Measurements from ENCODE around the gene TRIML2.
"Not testable (repeated sequence)": the region's sequence is repeated elsewhere in the genome, so short reads cannot be mapped to it uniquely, and the experiment has no call there.

Gene TRIML2

DNA sequence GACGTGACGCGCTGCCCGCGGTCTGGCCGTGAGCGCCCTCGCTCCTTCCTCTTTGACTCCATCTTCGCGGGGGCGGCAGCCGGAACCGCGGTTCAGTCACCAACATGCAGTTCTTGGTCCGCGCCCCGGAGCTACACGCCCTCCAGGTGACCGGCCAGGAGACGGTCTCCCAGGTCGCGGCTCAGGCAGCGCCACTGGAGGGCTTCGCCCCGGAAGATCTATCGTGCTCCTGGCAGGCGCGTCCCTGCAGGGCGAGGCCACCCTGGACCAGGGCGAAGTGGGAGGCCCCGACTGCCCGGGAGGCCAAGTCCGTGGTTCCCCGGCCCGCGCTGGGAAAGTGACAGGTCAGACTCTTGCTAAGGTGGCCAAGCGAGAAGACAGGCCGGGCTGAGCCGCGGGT is 2.9 kb downstream of the TRIML2 start:
- no peak for DNase-seq (ENCODE audit: low read depth)

GRCh38 chr4:188092824-188093223 is 16.6 kb downstream of the TRIML2 start:
- no peak for DNase-seq (ENCODE audit: low read depth)

DNA sequence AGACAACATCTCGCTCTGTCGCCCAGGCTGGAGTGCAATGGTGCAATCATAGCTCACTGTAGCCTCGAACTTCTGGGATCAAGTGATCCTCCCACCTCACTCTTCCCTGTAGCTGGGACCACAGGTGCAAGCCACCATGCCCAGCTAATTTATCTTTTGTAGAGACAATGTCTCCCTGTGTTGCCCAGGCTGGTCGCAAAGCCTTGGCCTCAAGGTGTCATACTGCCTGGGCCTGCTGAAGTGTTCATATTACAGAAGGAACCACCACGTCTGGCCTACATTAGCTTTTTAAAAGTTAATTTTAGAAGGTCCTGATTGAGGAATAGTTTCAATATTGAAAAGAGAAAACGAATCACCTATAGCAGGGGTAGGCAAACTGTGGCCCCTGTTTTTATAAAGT is 22.5 kb downstream of the TRIML2 start:
- no peak for DNase-seq (ENCODE audit: low read depth)

DNA sequence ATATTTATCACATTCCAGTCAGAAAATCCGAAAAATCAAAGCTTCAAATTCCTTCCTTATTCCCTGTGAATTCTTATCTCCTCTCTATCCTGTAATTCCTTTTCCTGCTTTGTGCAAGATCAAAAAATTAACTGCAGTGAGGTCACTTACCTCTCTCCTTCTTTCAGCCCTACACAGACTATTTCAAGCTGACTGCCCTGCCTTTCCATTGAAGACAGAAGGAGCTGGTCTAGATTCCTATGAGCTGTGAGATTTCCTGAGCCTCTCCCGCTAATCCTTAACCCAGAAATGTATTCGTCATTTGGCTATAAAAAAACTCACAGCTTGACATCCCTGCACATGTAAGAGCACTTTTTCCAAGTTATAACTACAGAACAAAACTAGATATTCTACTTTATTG is 26.6 kb downstream of the TRIML2 start:
- DNase-seq (ENCODE audit: low read depth) = no peak

DNA sequence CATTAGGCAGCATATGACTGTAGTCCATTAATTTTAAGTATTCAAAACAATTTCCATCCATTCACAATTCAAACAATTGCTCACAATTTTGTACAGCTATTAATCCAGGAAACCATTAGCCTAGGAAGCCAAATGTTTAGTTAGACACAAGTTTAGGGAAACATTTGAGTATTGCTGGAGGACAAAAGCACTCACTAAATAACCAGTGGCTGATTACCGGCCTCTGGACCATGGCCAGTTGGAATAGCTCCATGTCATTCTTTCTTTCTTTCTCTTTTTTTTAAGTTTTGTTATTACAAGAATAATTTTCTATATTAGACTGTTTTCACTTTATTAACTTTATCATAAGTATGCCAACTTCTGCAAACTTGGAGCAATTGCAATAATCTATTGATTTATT is 31.3 kb downstream of the TRIML2 start:
- no peak for DNase-seq (ENCODE audit: low read depth)

GRCh38 chr4:188076169-188076568 is 33.2 kb downstream of the TRIML2 start:
- DNase-seq (ENCODE audit: low read depth) = no peak

GRCh38 chr4:188061083-188061482 is 48.3 kb downstream of the TRIML2 start:
- DNase-seq (ENCODE audit: low read depth) = no peak

DNA sequence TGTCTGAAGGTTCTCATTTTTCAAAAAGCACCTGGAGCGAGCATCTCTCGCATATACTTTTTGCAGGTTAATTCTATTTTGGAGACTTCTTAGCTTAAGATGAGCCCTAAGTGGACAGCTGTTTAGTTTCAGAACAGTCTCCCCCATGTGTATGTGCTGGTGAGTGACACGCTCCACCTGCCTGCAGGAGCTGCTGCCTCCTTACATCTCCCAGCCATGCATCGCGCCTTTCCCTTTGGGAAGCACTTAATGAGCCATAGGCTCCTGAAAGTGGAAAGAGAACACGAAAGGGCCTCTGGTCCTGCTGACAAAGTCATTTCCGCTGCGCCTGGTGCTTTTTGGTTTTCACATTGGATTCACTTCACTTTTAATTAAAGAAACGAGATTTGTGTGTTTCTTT is 56.1 kb downstream of the TRIML2 start:
- DNase-seq (ENCODE audit: low read depth) = no peak

GRCh38 chr4:188046657-188047056 is 62.7 kb downstream of the TRIML2 start:
- no peak for DNase-seq (ENCODE audit: low read depth)

DNA sequence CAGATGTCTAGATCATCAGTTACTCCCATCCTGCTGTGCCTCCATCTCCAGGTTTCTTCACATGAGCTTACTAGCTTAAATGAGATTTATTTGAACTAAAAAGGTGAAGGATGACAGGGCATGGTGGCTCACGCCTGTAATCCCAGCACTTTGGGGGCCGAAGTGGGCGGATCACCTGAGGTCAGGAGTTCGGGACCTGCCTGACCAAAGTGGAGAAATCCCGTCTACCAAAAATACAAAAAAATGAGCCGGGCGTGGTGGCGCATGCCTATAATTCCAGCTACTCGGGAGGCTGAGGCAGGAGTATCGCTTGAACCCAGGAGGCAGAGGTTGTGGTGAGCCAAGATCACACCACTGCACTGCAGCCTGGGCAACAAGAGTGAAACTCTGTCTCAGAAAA is 63.9 kb downstream of the TRIML2 start:
- not testable (repeated sequence) for DNase-seq (ENCODE audit: low read depth)

DNA sequence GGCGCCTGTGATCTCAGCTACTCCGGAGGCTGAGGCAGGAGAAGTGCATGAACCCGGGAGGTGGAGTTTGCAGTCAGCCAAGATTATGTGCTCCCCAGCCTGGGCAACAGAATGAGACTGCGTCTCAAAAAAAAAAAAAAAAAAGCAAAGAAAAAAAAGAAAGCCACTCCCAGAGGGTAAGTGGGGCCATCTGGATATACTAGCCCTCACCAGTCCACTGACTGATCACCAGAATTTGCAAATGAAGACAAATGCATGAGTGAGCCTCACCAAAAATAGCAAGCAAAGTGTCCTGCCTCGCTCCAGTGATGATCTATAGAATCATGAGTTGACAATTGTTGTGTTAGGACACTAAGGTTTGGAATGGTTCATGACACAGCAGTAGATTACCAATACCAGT is 66.2 kb downstream of the TRIML2 start:
- no peak for DNase-seq (ENCODE audit: low read depth)

DNA sequence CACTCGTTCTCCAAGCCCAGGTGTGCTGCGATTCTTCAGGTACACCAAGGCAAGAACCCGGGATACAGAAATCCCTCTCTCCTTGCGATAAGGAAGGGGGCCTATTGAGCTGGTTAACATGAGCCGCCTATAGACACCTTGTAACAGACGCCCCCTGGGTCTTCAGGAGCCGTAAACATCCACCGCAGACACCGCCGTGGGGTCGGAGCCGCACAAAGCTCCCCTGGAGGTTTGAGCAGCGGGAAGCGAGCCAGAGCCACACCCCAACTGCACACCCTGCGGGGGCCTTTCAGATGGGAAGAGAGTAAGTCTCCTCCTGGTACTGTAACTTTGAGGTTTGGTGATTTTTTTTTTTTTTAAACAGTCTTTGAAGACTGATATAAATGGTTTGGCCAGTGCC is 67.2 kb downstream of the TRIML2 start:
- DNase-seq (ENCODE audit: low read depth) = no peak

DNA sequence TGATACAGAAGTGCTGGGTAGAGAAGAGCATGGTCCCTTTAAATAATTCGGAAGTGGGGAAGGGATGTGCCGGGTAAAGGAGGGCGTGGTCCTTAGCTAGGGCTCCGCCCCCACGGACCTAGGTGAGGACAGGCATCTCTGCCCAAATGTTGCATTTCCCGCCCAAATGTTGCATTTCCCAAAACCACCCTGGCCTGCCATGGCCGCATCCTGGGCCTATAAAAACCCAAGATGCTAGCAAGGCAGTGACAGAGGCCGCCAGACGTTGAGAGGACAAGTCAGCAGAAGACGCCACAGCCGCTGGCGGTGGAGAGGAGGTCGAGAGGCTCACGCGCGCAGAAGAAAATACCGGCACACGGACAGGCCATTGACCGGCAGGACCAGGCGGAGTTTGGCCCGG is 67.7 kb downstream of the TRIML2 start:
- no peak for DNase-seq (ENCODE audit: low read depth)
